MCF 10A (cell line): Measurements from ENCODE around the gene FCRL2. TPM values are rescaled to one million over a fixed set of nuclear protein-coding genes. Genes with fewer than 3 reads are reported as not detected.

Source experiments
- BruUV-seq: library from RNA; stranded (reverse); fragments of 400-500 nt; replicated peaks from 2 replicates; lab custom pipeline; 2021; lab: Mats Ljungman, UMichigan
- CTCF ChIA-PET: fragments of 300-600 bp; sonication (Branson Sonifier 250); formaldehyde crosslinking; extraction: SDS; loops from one replicate; lab custom pipeline; 2021; ENCODE audit warnings: antibody characterized with exemption, inconsistent platforms; lab: Yijun Ruan, JAX
- POLR2A ChIA-PET: fragments of 300-600, 350-650 bp; sonication (Branson Sonifier 250); formaldehyde crosslinking; extraction: SDS; loops from one replicate; lab custom pipeline; 2020; ENCODE audit warnings: antibody characterized with exemption, inconsistent platforms; lab: Yijun Ruan, JAX
- DNase-seq: peaks from one replicate; pipeline ENCODE4 v3.0.0-alpha.2; 2018; ENCODE audit not compliant: unreplicated experiment
- H3K27ac Mint-ChIP-seq: one replicate; pipeline ENCODE4 v1.8.0; 2022; ENCODE audit warnings: mild to moderate bottlenecking, low read depth, mixed read lengths; ENCODE audit not compliant: unreplicated experiment
- H3K27me3 Mint-ChIP-seq: one replicate; pipeline ENCODE4 v1.8.0; 2022; ENCODE audit warnings: mixed read lengths; ENCODE audit not compliant: insufficient read depth, unreplicated experiment
- H3K36me3 Mint-ChIP-seq: one replicate; pipeline ENCODE4 v1.8.0; 2022; ENCODE audit warnings: mild to moderate bottlenecking, moderate library complexity, mixed read lengths; ENCODE audit not compliant: insufficient read depth, unreplicated experiment
- H3K4me1 Mint-ChIP-seq: one replicate; pipeline ENCODE4 v1.8.0; 2022; ENCODE audit warnings: mixed read lengths; ENCODE audit not compliant: insufficient read depth, unreplicated experiment
- H3K4me3 Mint-ChIP-seq: one replicate; pipeline ENCODE4 v1.8.0; 2022; ENCODE audit warnings: mild to moderate bottlenecking, moderate library complexity, mixed read lengths; ENCODE audit not compliant: unreplicated experiment
- H3K9me3 Mint-ChIP-seq: one replicate; pipeline ENCODE4 v1.8.0; 2022; ENCODE audit warnings: mixed read lengths; ENCODE audit not compliant: unreplicated experiment
- intact Hi-C: fragments of 100-400 bp; cut with micrococcal nuclease; formaldehyde crosslinking; loops from 2 replicates; pipeline ENCODE4 v1.14.1; 2022
- total RNA-seq: library from RNA; stranded (reverse); gene quantifications from 2 replicates; pipeline ENCODE4 v1.2.3, GENCODE V29; 2022
- TF ChIP-seq, protein P1 (sequence below): fragments of 200-600 bp; IDR thresholded peaks from one replicate; pipeline ENCODE4 v1.8.0; 2022; ENCODE audit warnings: antibody characterized with exemption, mild to moderate bottlenecking; ENCODE audit not compliant: unreplicated experiment

The FCRL2 gene
- total RNA-seq, 1 experiment from 2014 or later, result not detected

DNA sequence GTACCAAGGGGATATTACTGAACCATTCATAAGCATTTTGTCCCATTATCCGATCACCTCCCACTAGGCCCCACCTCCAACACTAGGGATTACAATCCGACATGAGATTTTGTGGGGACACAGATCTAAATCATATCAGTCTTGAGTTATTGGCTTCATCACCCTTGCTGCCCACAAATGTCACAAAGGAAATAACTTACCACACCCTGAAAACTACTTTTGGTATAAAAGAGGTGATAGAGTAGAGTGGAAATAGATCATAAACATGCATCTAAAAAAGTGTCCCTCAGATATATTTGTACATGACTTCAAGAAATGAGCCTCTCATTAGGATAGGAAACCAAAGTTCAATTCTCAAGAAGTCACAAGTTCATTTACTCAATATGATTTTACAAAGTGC, 53.8 kb downstream of the FCRL2 start:
- ChIA-PET CTCF (interaction anchor here (1.4 kb wide), 1 partner anchor 32 kb away, joined by 9 read pairs; no protein-coding TSS in a partner anchor), POLR2A (no interaction called here)
- Mint-ChIP-seq H3K27ac (no peak overlapping the region), H3K4me3 (no peak overlapping the region), H3K4me1 (no peaks in the 10 kb centered on the region), H3K27me3 (peaks cover 27% of the 10 kb centered on the region), H3K36me3 (no peaks in the 10 kb centered on the region), H3K9me3 (peaks cover 8% of the 10 kb centered on the region)
- intact Hi-C loops, result no loop called here
- TF ChIP-seq, protein P1, sequence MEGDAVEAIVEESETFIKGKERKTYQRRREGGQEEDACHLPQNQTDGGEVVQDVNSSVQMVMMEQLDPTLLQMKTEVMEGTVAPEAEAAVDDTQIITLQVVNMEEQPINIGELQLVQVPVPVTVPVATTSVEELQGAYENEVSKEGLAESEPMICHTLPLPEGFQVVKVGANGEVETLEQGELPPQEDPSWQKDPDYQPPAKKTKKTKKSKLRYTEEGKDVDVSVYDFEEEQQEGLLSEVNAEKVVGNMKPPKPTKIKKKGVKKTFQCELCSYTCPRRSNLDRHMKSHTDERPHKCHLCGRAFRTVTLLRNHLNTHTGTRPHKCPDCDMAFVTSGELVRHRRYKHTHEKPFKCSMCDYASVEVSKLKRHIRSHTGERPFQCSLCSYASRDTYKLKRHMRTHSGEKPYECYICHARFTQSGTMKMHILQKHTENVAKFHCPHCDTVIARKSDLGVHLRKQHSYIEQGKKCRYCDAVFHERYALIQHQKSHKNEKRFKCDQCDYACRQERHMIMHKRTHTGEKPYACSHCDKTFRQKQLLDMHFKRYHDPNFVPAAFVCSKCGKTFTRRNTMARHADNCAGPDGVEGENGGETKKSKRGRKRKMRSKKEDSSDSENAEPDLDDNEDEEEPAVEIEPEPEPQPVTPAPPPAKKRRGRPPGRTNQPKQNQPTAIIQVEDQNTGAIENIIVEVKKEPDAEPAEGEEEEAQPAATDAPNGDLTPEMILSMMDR, result no peak
- DNase-seq, result no peak
- no TSS peak for BruUV-seq

DNA sequence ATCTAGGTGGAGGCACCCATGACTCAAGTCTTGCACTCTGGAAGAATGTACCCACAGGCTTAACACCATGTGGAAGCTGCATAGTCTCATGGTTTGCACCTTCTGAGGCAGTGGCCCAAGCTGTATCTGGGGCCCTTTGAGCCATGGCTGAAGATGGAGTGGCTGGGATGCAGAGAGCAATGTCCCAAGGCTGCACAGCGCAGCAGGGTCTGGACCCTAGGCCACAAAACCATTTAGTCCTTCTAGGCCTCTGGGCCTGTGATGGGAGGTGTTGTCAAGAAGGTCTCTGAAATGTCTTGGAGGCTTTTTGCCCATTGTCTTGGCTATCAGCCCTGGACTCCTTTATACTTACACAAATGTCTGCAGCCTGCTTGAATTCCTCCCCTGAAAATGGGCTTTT, 54.9 kb downstream of the FCRL2 start:
- Mint-ChIP-seq H3K36me3 (no peaks in the 10 kb centered on the region), H3K4me1 (no peaks in the 10 kb centered on the region), H3K9me3 (peaks cover 8% of the 10 kb centered on the region), H3K27me3 (peaks cover 27% of the 10 kb centered on the region), H3K4me3 (no peak overlapping the region), H3K27ac (no peak overlapping the region)
- POLR2A ChIA-PET, result no interaction called here
- TF ChIP-seq, protein P1, result no peak
- DNase-seq, result no peak
- no TSS peak for BruUV-seq
- CTCF ChIA-PET, result no interaction called here
- intact Hi-C loops, result no loop called here

DNA sequence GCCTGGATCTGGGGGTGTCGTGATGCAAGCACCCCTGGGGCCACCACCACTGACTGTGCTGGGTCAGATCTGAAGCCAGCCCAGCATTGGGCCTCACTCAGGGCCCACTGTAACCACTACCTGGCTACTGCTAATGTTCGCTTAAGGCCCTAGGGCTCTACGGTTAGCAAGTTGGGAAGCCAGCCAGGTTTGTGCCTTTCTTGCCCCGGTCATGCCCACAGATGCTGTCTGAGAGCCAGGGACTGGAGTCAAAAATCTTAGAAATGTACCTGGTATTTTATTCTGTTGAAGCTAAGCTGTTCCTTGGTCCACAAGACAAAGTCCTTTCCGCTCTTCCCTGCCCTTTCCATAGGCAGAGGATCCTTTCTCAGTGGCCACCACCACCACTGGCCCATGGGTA, 61.2 kb downstream of the FCRL2 start:
- DNase-seq, result no peak
- no peaks in the 10 kb centered on the region for H3K36me3 Mint-ChIP-seq
- TF ChIP-seq, protein P1, result no peak
- BruUV-seq, result no TSS peak
- intact Hi-C loops, result no loop called here
- POLR2A ChIA-PET, result no interaction called here
- H3K9me3 Mint-ChIP-seq, result no peaks in the 10 kb centered on the region
- H3K4me3 Mint-ChIP-seq, result no peak overlapping the region
- CTCF ChIA-PET, result interaction anchor here (0.8 kb wide), 1 partner anchor 135 kb away, joined by 3 read pairs; no protein-coding TSS in a partner anchor
- H3K27ac Mint-ChIP-seq, result no peak overlapping the region
- no peaks in the 10 kb centered on the region for H3K4me1 Mint-ChIP-seq
- H3K27me3 Mint-ChIP-seq, result peaks cover 60% of the 10 kb centered on the region

DNA sequence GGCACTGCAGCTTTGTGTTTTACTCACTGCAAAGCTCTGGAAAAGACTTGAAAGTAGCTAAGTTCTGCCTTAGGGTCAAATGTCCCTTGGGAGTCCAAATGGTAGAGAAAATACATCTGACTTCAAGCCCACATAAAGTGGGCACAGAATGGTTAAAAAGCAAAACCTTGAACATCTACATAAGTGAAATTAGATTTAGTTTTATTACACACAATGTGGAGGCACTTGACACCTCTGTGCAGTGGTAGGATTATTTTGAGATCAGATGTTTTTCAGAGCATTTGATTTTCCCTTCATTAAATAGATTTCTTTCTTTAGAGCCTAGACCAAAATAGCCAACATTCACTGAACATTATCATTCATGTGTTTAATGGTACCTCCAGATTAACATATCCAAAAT, 65.1 kb downstream of the FCRL2 start:
- Mint-ChIP-seq H3K36me3 (no peaks in the 10 kb centered on the region), H3K4me1 (no peaks in the 10 kb centered on the region), H3K9me3 (no peaks in the 10 kb centered on the region), H3K27ac (no peak overlapping the region), H3K4me3 (no peak overlapping the region), H3K27me3 (peaks cover 86% of the 10 kb centered on the region)
- no peak for DNase-seq
- BruUV-seq, result no TSS peak
- ChIA-PET POLR2A (no interaction called here), CTCF (interaction anchor here (0.7 to 2.8 kb wide), 2 partner anchors 20 to 53 kb away, joined by 3 to 17 read pairs; no protein-coding TSS in a partner anchor)
- TF ChIP-seq, protein P1, result no peak
- intact Hi-C loops, result no loop called here
